Mesothelial cell of epicardium (in vitro differentiated cells): ENCODE data around the gene USP51. TPM values are rescaled to one million over a fixed set of nuclear protein-coding genes. Genes with fewer than 3 reads are reported as not detected.
A peak's percentile ranks its signal among the peaks of the same experiment; 100 is the strongest.
"Not testable (repeated sequence)": the region's sequence is repeated elsewhere in the genome, so short reads cannot be mapped to it uniquely, and the experiment has no call there.

Experiments
- DNase-seq, 2 experiments: peaks; one replicate each; pipeline ENCODE4 v3.0.0; 2021; ENCODE audit warnings: low spot score in 2 of 2; ENCODE audit not compliant: unreplicated experiment in 2 of 2
- H3K27ac Mint-ChIP-seq: 2 replicates; pipeline ENCODE4 v1.8.0; 2021; ENCODE audit warnings: mixed read lengths
- H3K27me3 Mint-ChIP-seq: 2 replicates; pipeline ENCODE4 v1.8.0; 2021; ENCODE audit warnings: low read depth, mixed read lengths
- H3K36me3 Mint-ChIP-seq: 2 replicates; pipeline ENCODE4 v1.8.0; 2021; ENCODE audit warnings: mixed read lengths
- H3K4me1 Mint-ChIP-seq: 2 replicates; pipeline ENCODE4 v1.8.0; 2021; ENCODE audit warnings: mixed read lengths
- H3K4me3 Mint-ChIP-seq: 2 replicates; pipeline ENCODE4 v1.8.0; 2021; ENCODE audit warnings: mild to moderate bottlenecking, moderate library complexity, mixed read lengths
- H3K9me3 Mint-ChIP-seq: 2 replicates; pipeline ENCODE4 v1.8.0; 2021; ENCODE audit warnings: mixed read lengths
- total RNA-seq: library from RNA; stranded (reverse); gene quantifications from 3 replicates; pipeline ENCODE4 v1.2.1, GENCODE V29; 2021
- TF ChIP-seq, protein P1 (sequence below): fragments of 200-600 bp; sonication (generic); IDR thresholded peaks from one replicate; pipeline ENCODE4 v1.5.0; 2021; ENCODE audit warnings: antibody characterized with exemption; ENCODE audit not compliant: unreplicated experiment

USP51 gene
- total RNA-seq, result 4.6 to 5.6 TPM (median 5.1 TPM) in 3 replicates

DNA sequence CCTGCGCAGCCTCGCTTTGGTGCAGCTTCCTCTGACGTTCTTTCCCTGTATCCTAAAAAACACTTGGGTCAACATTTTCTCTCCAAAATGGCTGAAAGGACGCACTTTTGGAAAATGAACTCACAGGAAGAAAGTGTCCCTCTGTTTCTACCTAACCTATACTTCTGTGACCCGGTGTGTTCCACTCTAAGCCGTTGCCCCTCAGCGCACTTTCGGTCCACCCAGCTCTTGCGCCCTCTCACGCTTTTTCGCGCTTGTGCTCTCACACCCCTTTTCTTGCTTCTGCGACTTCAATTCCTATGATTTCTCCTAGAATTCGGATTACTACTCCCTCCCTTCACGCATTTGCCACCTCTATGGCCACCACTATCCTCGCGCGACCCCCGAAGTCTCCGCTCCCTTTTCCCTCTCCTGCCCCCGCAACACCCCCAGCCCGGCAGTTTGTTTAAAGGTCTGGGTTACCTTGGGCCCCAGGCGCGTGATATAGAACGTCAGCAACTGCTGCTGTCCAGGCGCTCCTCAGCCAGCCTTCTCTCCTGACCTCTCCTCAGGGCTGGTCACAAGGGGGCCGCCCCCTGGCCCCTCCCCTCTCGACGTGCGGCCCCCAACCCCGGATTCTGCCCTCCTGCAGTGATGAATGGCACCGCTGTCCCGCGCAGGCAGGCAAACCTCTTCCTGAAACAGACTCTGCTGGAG lies at the start of gene USP51:
Gene USP51, minus strand, starts transcription at position 535 of the 696 bp plus-strand sequence. CDS start 909 bp downstream, outside the sequence.
- Mint-ChIP-seq H3K9me3 (peaks cover 21% of the 10 kb centered on the region), H3K36me3 (no peaks in the 10 kb centered on the region), H3K27me3 (no peaks in the 10 kb centered on the region), H3K4me3 (peak within 1 kb of the TSS; percentile 90), H3K4me1 (peaks cover 14% of the 10 kb centered on the region), H3K27ac (peak within 1 kb of the TSS; percentile 99)
- TF ChIP-seq, protein P1, sequence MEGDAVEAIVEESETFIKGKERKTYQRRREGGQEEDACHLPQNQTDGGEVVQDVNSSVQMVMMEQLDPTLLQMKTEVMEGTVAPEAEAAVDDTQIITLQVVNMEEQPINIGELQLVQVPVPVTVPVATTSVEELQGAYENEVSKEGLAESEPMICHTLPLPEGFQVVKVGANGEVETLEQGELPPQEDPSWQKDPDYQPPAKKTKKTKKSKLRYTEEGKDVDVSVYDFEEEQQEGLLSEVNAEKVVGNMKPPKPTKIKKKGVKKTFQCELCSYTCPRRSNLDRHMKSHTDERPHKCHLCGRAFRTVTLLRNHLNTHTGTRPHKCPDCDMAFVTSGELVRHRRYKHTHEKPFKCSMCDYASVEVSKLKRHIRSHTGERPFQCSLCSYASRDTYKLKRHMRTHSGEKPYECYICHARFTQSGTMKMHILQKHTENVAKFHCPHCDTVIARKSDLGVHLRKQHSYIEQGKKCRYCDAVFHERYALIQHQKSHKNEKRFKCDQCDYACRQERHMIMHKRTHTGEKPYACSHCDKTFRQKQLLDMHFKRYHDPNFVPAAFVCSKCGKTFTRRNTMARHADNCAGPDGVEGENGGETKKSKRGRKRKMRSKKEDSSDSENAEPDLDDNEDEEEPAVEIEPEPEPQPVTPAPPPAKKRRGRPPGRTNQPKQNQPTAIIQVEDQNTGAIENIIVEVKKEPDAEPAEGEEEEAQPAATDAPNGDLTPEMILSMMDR, result no peak
- peak in 1 of 2 experiments; percentile 40 for DNase-seq

DNA sequence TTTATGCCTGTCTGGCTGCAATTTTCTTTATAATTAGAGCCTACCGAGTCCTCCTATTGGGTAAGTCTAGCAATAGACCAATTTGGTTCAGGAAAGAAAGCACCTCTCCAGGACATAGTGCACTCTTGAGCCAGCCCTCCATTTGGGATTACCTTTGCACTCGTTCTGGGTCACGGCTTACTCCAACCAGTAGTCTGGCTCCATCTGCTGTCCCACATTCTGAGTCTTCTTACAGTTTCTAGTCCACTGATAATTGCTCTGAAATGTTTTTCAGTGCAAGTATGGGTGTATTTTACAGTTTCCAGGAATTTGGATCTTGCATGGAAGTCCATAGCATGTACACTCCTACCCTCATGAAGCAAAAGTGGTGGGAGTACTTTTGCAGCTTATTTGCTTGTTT lies 34.8 kb upstream of the USP51 start:
- no peaks in the 10 kb centered on the region for H3K36me3 Mint-ChIP-seq
- no peaks in the 10 kb centered on the region for H3K4me1 Mint-ChIP-seq
- TF ChIP-seq, protein P1, result no peak
- H3K27me3 Mint-ChIP-seq, result no peaks in the 10 kb centered on the region
- no peak overlapping the region for H3K4me3 Mint-ChIP-seq
- H3K9me3 Mint-ChIP-seq, result peaks cover 58% of the 10 kb centered on the region
- DNase-seq, result no peak
- no peak overlapping the region for H3K27ac Mint-ChIP-seq

DNA sequence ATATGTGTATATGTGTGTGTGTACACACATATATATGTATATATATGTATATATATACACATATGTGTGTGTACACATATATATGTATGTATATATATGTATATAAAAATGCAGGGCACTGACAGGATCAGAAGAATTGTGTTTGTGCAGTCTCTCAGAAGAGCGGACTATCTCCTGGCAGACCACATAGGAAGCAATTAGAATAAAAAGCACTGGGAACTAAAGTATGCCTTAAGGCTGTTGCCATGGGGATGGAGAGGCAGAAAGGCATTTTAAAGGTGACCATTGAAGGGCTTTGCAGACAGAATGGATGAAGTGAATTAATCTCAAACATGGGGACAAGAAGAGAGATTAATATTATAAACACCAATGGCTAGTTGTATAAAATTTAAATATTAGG lies 33.7 kb upstream of the USP51 start:
- no peak overlapping the region for H3K4me3 Mint-ChIP-seq
- no peaks in the 10 kb centered on the region for H3K27me3 Mint-ChIP-seq
- H3K4me1 Mint-ChIP-seq, result no peaks in the 10 kb centered on the region
- TF ChIP-seq, protein P1, result no peak
- DNase-seq, result no peak
- H3K27ac Mint-ChIP-seq, result no peak overlapping the region
- peaks cover 53% of the 10 kb centered on the region for H3K9me3 Mint-ChIP-seq
- no peaks in the 10 kb centered on the region for H3K36me3 Mint-ChIP-seq

DNA sequence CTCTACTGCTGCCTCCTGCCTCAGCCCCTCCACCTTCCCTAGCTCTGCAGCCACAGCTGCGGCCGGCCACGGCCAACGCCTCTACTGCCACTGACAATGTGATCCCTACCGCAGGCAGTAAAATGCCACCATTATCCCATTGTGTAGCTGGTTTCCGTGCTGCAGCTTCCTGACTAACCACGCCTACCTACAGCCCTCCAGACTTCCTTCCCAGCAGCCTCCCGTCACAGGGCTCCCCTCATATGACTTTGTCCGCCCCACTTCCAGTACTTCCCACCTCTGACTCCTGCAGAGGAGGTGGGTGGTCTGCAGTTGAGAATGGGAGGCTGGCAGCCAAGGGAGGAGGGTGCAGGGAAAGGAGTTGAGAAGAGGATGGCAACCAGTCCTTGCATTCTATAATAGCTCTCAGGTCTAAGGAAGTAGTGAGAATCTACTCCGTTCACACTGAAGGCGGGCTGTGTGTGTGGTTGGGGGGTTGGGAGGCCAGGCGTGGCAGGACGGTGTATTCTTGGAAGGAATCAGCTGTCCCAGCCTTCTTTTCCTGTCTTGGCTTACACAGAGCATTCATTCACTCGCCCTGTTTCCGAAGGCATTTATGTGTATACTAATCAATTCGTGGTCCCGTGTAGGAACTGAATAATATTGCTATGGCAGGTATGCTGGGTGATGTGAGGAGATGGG lies 33.1 kb upstream of the USP51 start:
- Mint-ChIP-seq H3K36me3 (no peaks in the 10 kb centered on the region), H3K4me3 (no peak overlapping the region), H3K27ac (no peak overlapping the region), H3K4me1 (no peaks in the 10 kb centered on the region), H3K9me3 (peaks cover 53% of the 10 kb centered on the region), H3K27me3 (no peaks in the 10 kb centered on the region)
- TF ChIP-seq, protein P1, result no peak
- no peak for DNase-seq

DNA sequence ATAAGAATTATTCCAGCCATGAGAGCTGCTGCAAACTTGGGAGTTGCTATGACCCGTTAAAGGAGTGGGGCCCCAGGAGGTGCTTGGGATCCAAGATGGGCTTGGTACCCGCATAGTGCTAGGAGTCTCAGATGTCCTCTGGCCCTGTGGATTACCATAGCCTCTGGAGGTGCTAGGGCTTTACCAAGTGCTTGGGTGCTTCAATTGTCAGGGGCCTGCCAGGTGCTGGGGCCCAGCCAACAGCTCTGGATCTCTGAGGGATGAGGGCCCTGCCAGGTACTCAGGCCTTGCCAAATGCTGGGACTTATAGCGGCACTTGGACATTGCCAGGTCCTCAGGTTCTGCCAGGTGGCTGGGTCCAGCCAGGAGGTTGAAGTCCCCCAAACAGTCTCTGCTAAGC lies 32.0 kb upstream of the USP51 start:
- Mint-ChIP-seq H3K36me3 (no peaks in the 10 kb centered on the region), H3K4me1 (no peaks in the 10 kb centered on the region), H3K4me3 (no peak overlapping the region), H3K27me3 (no peaks in the 10 kb centered on the region), H3K27ac (no peak overlapping the region), H3K9me3 (peaks cover 46% of the 10 kb centered on the region)
- TF ChIP-seq, protein P1, result no peak
- no peak for DNase-seq

DNA sequence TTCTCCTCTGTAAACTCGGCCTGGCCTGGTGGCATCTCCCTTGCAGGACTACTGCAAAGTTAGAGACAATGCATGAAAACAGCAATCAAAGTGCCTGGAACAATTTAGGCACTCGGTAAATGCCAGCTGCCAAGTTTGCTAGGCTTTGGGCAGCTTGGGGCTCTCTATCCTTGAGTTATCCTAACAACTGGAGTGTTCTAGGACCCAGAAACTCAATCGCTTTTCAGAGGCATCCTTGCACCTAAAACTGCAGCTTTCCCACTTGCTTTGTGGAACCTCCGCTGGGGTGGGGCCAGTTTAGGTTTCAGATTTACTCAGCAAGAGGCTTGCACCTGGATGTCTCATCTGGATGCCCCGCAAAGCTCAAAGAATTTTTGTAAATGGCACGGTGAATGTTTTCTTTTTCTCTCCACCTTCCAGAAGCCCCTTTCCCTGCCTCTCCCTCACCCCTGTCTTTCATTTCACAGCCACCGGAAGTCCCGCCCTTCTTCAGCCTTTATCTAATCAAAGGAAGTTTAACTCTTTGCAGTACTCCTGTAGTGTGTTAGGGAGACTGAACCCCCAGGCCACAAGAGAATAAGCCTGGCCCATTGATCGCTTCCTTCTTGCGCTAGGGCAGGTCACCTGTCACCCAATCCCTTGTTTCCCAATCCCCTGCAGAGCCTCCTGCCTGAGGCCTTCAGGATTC lies 27.3 kb upstream of the USP51 start:
- H3K36me3 Mint-ChIP-seq, H3K27ac Mint-ChIP-seq, H3K4me3 Mint-ChIP-seq, H3K4me1 Mint-ChIP-seq, H3K27me3 Mint-ChIP-seq, DNase-seq: not testable (repeated sequence)
- H3K9me3 Mint-ChIP-seq, result peaks cover 10% of the 10 kb centered on the region

DNA sequence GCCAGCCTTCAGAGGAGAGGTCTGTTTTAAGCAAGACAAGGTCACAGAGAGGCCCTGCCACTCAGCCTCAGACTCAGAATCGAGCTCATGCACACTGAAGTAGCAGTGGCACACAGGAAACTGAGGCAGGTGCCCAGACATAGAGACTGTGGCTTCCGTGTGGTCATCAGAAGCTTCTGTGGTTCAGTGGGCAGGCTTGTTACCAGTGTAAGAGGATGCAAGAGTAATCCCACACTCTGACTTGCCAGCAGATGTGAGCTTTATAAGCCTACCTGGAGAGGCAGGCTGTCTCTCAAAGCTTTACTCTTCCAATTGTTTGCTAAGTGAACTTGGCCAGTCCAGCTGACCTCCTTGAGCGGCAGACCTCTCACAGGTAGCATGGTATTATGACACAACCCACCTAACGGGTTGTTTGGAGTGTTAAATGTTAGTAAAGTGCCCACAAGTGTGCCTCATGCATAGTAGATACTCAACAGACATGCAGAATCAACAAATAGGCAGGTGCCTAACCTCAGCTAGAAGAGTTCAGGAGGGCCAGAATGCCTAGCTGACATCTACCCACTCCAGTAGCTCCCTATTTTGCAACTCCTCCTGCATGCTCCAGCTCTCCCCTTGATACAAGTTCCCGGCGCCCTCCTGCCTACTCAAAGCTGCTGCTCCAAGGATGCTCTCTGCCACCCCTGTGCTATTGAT lies 23.5 kb upstream of the USP51 start:
- DNase-seq, H3K9me3 Mint-ChIP-seq, H3K36me3 Mint-ChIP-seq, H3K27ac Mint-ChIP-seq, H3K4me3 Mint-ChIP-seq, H3K27me3 Mint-ChIP-seq, H3K4me1 Mint-ChIP-seq: not testable (repeated sequence)
